Colon (tissue), 2 donors: Measurements from ENCODE around the gene TIMELESS.
"Not testable (repeated sequence)": the region's sequence is repeated elsewhere in the genome, so short reads cannot be mapped to it uniquely, and the experiment has no call there.

Experiments
- FAIRE-seq: peaks from 2 replicates; lab custom pipeline; 2012; peaks lifted over from hg19 to GRCh38; lab: Jason Lieb, UNC
- donor health status: control.
- donor health status: control.

TIMELESS gene, protein sequence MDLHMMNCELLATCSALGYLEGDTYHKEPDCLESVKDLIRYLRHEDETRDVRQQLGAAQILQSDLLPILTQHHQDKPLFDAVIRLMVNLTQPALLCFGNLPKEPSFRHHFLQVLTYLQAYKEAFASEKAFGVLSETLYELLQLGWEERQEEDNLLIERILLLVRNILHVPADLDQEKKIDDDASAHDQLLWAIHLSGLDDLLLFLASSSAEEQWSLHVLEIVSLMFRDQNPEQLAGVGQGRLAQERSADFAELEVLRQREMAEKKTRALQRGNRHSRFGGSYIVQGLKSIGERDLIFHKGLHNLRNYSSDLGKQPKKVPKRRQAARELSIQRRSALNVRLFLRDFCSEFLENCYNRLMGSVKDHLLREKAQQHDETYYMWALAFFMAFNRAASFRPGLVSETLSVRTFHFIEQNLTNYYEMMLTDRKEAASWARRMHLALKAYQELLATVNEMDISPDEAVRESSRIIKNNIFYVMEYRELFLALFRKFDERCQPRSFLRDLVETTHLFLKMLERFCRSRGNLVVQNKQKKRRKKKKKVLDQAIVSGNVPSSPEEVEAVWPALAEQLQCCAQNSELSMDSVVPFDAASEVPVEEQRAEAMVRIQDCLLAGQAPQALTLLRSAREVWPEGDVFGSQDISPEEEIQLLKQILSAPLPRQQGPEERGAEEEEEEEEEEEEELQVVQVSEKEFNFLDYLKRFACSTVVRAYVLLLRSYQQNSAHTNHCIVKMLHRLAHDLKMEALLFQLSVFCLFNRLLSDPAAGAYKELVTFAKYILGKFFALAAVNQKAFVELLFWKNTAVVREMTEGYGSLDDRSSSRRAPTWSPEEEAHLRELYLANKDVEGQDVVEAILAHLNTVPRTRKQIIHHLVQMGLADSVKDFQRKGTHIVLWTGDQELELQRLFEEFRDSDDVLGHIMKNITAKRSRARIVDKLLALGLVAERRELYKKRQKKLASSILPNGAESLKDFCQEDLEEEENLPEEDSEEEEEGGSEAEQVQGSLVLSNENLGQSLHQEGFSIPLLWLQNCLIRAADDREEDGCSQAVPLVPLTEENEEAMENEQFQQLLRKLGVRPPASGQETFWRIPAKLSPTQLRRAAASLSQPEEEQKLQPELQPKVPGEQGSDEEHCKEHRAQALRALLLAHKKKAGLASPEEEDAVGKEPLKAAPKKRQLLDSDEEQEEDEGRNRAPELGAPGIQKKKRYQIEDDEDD

DNA sequence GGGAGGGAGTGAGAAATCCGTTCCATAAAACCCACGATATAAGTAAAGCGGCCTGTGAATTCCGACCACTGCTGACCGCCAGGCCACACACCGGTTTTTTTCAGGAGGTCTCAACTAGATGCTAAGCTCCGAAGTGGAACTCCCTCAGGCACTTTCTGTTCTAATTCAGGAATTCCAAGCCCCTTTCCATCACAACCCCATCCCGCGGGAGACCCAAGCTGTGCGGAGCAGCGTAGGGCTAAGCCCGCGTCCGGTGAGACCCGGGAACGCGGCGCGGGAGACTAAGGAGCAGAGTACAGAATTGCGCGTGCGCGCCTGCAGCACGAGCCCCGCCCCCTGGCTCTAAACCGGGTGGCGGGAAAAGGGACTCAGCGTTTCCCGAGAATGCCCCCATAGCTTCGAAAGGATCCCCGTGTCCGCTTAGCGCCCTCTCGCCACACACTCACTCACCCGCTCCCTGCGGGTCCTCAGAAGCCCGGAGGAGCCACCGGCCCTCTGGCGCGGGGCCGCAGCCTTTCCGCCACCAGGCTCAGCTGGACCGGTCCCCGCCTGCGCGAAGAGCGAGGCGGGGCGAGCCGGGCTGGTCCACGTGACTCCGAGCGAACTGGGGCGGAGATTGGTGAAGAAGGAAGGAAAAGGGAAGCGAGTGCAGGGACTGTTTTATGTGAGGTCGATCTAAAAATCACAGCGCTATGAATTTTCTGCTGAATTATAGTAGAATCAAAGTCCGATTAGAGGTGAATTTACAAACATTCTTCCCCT is at the start of gene TIMELESS:
Gene TIMELESS (minus strand): TSS at position 567 of the 762 bp plus-strand sequence. CDS start 15,256 bp downstream, outside the sequence.
- FAIRE-seq = peak; percentile 64

DNA sequence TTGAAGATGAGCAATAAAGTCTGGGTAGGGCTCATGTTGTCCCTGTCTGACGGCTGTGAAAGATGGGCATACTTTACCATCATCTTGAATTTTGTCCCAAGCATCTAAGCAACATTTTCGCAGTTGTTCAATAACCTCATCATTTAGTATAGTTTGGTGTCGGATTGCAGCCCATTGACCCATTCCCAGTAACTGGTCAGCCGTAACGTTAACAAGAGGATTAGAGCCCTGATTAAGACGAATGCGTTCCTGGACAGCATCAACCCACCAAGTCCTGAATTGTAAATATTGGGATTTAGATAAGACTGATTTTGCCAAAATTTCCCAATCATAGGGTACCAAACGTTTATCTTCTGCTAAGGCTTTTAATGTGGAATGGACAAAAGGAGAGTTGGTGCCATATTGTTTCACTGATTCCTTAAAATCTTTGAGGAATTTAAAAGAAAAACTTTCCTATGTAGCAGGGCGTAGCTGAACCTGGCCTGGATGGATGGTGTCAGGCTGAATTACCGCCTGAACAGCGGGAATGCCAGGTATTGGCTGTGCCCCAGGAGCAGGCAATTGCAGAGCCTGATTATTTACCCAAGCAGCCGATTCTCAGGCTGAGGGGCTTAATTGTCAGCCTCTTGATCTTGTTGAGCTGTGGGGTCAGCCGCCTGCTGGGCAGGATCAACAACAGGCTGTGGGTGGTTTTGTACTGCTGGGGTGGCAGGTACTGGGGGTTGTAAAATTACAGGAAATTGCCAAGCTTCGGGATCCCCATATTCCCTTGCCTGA is 49.1 kb upstream of the TIMELESS start:
- not testable (repeated sequence) for FAIRE-seq

DNA sequence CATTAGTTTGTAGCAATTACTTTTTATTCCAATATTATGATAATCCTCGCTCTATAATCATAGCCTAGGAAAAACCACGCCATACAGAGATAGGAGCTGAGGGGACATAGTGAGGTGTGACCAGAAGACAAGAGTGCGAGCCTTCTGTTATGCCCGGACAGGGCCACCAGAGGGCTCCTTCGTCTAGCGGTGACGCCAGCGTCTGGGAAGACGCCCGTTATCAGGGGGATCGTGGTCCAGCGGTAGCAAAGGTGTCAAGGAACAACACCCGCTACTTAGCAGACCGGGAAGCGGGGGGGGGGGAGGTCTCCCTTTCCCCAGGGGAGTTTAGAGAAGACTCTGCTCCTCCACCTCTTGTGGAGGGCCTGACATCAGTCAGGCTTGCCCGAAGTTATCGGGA is 47.5 kb upstream of the TIMELESS start:
- FAIRE-seq = not testable (repeated sequence)

DNA sequence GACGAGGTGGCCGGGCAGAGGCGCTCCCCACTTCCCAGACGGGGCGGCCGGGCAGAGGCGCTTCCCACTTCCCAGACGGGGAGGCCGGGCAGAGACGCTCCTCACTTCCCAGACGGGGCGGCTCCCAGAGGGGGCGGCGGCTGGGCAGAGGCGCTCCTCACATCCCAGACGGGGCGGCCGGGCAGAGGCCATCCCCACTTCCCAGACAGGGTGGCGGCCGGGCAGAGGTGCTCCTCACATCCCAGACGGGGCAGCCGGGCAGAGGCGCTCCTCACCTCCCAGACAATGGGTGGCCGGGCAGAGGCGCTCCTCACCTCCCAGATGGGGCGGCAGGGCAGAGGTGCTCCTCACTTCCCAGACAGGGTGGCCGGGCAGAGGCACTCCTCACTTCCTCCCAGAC is 45.3 kb upstream of the TIMELESS start:
- not testable (repeated sequence) for FAIRE-seq

DNA sequence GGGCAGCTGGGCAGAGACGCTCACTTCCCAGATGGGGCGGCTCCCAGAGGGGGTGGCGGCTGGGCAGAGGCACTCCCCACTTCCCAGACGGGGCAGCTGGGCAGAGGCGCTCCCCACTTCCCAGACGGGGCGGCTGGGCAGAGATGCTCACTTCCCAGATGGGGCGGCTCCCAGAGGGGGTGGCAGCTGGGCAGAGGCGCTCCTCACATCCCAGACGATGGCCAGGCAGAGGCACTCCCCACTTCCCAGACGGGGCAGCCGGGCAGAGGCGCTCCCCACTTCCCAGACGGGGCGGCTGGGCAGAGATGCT is 44.8 kb upstream of the TIMELESS start:
- FAIRE-seq = not testable (repeated sequence)

DNA sequence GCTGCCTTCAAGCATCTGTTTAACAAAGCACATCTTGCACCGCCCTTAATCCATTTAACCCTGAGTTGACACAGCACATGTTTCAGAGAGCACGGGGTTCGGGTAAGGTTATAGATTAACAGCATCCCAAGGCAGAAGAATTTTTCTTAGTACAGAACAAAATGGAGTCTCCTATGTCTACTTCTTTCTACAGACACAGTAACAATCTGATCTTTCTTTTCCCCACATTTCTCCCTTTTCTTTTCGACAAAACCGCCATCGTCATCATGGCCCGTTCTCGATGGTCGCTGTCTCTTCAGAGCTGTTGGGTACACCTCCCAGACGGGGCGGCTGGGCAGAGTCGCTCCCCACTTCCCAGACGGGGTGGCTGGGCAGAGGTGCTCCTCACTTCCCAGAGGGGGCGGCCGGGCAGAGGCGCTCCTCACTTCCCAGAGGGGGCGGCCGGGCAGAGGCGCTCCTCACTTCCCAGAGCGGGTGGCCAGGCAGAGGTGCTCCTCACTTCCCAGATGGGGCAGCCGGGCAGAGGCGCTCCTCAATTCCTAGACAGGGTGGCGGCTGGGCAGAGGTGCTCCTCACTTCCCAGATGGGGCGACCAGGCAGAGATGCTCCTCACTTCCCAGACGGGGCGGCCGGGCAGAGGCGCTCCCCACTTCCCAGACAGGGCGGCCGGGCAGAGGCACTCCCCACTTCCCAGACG is 44.3 kb upstream of the TIMELESS start:
- FAIRE-seq = not testable (repeated sequence)

DNA sequence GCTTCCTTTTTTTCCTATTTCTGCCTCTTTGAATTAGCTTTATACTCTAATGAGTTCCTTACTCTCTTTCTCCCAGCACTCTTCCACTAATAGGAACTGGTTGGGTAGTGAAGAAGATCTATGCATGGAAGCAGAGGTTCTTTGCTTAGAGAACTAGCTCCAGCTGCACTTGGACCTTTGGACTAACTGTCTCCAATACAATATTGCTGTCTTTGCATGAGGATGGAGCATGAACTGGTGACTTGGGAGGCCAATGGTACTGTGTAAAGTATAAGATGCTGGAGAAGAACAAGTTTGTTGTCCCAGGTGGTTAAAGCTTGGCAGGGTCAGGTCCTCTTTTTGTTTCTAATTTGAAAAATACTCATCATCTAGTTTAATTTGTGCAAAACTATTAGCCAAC is 41.1 kb upstream of the TIMELESS start:
- FAIRE-seq = no peak

DNA sequence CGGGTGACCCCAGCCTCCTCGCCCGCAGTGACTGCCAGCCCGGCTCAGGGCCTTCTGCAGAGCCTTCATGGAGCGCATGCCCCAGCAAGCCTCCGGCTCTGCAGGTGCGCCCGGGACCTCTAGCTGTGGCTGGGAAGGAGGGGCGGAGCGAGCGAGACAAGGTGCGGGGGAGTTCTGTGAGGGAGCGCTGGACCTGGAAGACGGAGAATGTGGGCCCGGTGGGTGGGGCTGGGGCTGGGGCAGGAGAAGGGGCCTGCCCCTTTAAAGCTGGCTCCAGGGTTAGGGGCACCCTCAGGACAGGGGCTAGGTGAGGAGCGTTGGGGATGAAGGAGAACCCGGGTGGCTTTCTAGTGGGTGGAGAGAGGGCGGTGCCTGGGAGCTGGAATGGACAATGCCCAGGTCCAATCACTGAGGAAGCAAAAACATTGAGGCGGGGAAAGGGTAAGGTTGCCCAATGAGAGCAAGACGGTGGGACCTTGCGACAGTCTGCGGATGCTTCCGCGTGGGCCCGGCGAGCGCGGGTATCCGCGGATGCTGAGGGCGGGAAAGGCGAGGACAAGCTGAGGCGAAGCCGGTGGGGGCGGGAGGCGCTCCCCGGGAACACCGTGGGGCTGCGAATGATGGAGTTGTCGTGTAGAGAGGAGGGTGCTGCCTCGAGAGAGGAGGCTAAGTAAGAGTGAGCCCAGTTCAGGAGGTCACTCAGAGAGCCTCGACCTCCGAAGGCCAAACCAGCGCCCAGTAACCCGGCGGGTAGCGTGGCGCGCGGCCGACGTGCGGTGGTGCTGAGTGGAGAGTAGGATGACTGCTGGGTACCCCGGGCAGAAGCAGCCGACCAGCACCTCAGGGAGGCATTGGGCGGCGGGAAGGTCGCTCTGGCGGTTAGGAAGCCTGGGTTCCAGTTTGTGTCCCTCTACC is 39.1 kb upstream of the TIMELESS start, which contains the start of gene GLS2:
Gene GLS2 (minus strand): TSS at position 121 of the 915 bp plus-strand sequence. CDS start 43 bp downstream, at position 78.
- FAIRE-seq = no peak

DNA sequence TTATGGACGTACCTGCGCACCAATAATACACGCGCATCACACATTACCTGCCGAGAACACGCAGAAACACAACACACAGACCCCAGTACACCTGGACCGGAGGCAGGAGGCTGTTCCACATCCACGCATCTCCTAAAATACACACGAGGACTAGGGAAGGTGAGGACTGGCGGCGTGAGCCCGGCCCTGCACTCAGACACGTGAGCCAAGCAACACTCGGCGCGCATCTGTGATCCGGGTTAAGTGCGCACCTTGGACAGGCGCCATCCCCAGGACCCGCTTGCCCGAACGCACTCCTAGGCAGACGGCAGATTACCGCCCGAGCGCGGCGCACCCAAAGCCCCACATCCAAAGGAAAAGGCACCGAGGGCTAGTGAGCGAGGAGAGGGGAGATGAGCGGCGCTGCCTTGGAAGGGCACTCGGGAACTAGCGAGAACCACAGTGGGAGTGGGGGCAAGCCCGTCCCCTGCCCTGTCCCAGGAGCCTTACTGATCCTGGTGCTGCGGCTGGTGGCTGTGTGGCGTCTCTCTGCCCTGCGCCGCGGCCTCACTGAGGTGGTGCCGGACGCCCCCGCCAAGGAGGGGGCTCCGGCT is 38.3 kb upstream of the TIMELESS start:
- FAIRE-seq = no peak

DNA sequence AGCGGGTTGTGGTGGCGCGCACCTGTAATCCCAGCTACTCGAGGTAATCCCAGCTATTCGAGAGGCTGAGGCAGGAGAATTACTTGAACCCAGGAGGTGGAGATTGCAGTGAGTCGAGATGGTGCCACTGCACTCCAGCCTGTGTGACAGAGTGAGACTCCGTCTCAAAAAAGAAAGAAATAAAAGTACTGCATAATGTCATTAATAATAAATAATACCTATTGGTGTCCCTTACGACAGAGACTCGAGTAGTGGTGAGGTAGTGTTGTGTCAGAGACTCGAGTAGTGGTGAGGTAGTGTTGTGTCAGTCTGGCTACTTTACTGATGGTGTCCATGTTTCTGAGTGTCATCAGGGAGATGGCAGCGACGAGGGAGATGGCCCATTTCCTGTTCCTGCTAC is 37.5 kb upstream of the TIMELESS start:
- no peak for FAIRE-seq

DNA sequence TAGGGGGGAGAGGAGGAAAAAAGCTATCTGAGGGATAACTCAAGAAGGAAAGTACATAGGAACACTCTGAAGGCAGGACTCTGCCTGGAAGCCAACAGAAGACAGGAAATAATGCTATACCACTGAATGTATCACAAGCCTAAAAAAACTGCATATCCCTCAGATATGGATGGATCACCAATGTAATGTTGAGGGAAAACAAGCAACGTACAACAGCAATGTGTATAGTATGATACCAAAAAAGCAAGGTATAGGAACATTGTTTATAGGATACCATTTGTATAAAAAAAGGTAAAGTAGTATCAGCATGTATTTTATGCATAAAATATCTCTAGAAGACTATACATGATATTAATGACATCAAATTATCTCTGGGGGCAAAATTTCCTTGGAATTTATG is 35.3 kb upstream of the TIMELESS start:
- FAIRE-seq = no peak

DNA sequence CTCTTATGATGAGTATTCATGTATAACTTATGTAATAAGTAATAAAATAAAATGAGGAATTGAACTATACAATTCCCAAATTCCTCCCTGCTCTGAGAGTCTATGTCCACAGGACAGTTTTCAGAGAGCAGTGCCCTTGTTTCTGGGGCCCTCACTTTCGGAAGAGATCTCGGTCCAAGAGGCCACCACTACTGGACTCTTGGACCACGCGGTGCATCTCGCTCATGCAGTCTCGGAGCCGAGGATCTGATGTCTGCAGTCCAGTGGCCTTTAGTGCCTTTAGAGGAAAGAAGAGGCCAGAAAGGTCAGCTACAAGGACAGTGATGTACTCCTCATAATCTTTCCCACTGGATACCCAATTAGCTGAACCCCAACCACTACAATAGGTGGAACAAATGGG is 30.4 kb upstream of the TIMELESS start:
- no peak for FAIRE-seq

DNA sequence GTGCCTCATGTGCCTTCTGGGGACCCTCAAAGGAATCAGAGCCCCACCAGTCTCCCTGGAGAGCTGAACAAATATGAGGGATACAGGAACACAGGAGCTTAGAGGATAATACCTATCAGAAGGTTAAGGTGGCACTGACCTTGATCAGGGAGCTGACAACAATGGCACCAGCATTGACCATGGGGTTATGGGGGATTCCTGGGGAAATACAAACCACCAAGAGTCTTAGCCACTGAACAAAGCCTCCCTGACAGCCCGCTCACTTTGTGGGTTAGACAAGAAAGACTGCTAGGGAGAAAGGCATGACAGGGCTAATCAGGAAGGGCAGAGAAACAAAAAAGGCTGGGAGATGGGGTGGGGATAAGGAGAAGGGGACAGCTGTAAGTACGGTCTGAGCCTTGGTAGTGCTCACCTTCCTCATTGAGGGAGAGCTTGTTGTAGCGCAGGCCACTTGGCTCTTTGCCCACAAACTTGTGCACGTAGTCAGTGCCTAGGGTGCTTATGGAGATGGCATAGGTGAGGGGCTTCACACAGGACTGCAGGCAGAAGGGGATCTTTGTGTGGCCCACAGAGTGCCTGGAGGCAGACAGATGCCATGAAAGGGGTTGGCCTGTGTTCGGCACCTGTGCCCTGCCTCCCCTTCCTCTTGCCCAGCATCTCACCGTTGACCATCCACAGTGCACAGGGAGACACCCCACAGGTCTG is 28.4 kb upstream of the TIMELESS start:
- FAIRE-seq = no peak

DNA sequence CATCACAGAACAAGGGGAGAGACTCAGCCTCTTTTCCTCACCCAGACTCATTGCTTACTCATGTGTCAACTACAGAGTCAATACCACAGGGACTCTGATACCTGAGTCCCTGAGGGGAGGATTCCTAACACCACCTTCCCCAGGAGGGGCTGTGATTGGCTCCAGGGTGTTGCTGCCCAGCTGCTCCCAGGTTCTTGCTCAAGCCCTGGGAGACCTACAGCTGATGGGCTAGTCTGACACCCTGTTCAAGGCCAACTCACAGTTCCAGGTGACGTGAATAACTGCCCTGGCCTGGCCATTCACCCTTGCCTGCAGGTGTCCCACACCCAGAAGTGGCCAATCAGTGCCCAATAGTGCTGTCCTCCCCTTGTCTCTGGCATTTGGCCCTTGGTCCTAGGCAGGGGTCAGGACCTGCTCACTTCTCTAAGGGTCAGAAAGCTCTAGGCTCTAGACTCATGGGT is 27.8 kb upstream of the TIMELESS start:
- no peak for FAIRE-seq

DNA sequence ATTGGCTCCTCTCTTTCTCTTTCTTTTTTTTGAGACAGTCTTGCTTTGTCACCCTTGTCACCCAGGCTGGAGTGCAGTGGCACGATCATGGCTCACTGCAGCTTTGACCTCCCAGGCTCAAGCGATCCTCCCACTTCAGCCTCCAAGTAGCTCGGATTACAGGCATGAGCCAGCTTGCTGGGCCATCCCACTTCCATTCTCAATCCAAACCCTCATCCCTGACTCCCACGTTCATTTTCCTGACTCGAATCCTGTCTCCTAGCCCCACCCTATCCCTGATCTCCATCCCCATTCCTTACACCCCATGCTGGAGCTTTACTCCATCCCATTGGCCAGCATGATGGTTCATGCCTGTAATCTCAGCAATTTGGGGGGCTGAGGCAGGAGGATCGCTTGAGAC is 26.9 kb upstream of the TIMELESS start:
- no peak for FAIRE-seq

DNA sequence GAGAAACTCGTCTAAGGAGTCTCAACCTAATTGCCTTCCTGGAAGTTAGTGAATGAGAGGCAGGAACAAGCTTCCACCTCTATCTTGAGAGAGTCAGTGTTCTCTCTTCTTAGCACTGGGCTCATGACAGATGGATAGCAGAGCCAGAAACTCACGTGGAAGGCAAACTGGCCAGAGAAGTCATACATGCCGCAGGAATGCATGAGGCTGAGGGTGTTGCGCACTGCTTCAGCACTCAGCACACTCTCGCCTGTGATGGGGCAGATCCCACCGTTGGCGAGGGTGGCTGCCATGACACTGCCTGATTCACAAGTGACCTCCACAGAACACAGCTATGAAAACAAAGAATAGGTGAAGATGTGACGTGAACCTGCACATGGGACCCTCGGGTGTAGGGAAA is 25.2 kb upstream of the TIMELESS start:
- no peak for FAIRE-seq

DNA sequence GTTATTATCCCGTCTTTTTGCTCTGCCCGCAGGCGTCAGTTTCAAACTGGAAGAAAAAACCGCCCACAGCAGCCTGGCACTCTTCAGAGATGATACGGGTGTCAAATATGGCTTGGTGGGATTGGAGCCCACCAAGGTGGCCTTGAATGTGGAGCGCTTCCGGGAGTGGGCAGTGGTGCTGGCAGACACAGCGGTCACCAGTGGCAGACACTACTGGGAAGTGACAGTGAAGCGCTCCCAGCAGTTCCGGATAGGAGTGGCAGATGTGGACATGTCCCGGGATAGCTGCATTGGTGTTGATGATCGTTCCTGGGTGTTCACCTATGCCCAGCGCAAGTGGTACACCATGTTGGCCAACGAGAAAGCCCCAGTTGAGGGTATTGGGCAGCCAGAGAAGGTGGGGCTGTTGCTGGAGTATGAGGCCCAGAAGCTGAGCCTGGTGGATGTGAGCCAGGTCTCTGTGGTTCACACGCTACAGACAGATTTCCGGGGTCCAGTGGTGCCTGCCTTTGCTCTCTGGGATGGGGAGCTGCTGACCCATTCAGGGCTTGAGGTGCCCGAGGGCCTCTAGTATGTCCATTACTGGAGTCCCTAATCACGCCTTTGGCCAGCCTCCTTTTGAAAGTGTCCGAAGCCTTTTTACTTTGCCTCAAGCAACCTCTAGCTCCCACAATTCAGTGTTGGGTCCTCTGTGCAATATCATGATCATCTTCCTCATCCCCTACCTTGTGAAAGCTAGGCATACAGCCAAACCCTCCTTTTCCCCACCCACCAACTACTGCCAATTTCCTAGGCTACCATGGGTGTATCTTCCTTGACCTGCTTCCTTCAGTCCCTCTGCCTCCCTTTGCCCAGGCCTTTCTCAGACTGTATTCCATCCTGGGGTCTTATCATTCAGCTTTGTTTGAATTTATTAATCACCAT is 20.0 kb upstream of the TIMELESS start:
- FAIRE-seq = no peak
